ENCODE results near the gene GSC2. TPM values are rescaled to one million over a fixed set of nuclear protein-coding genes. Genes with fewer than 3 reads are reported as not detected.

Gene GSC2
- total and polyA plus RNA-seq, 9 of the 15 experiments (the other 6 are each of a cell fraction or from before 2014, with no cell fraction given): not detected

DNA sequence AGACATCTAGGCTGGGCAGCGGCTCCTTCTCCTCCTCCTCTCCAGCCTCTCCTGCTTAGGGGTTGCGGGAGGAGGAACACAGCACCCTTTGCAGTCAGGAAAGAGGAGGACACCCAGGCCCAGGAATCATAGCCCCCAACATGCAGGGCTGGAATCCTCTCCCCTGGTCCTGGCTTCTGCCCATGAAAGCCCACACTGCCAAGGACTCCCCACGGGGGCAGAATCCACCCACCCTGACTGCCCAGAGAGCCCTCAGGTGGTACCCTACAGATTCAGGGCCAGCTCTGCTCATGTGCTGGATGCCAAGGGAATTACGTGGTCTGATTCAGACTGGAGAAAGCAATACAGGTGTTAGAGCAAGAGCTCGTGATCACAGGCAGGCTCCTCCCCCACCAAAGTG, 10.1 kb downstream of the GSC2 start:
- intact Hi-C loops (cut with micrococcal nuclease) (loop anchor here (10.0 kb wide), 1 partner anchor 65 kb away; no protein-coding TSS in a partner anchor), in situ Hi-C loops (cut with MboI) (no loop called here)
- Histone ChIP-seq H3K27me3 (ENCODE audit: control insufficient read depth in 2 of 2, insufficient read depth in 2 of 2, low read length in 2 of 2) (no peaks in the 10 kb centered on the region), H3K27ac (ENCODE audit: extremely low read depth, low read depth, low read length) (no peak overlapping the region), H3K79me2 (ENCODE audit: control insufficient read depth, insufficient read depth, low read length) (peaks cover 15% of the 10 kb centered on the region), H2AFZ (ENCODE audit: low read depth, low read length) (no peak overlapping the region), H3K4me1 (replicated peaks in 1 of 2; ENCODE audit: control insufficient read depth in 2 of 2, insufficient read depth in 2 of 2, low read length in 2 of 2) (peaks cover 4 to 26% of the 10 kb centered on the region in 2 experiments; a peak in 4 of 5 replicates), H4K20me1 (replicated peaks; ENCODE audit: control insufficient read depth, insufficient read depth, low read length) (no peaks in the 10 kb centered on the region), H3K9me3 (replicated peaks; ENCODE audit: control insufficient read depth, insufficient read depth, low read depth, low read length) (no peaks in the 10 kb centered on the region), H3K4me2 (ENCODE audit: insufficient read depth, low read length) (no peak overlapping the region), H3K36me3 (ENCODE audit: control insufficient read depth, insufficient read depth, low read length) (peaks cover 75% of the 10 kb centered on the region), H3K4me3 (no peak overlapping the region), H3K9ac (ENCODE audit: insufficient read depth in 1 of 2, low read depth in 2 of 2, low read length in 2 of 2) (peak overlapping the region in 1 of 2 experiments; percentile 12; a peak in 1 of 4 replicates), H3K9me1 (ENCODE audit: control insufficient read depth, insufficient read depth, low read length) (peaks cover 8% of the 10 kb centered on the region)
- ATAC-seq (no peak), DNase-seq (ENCODE audit: extremely low read depth in 1 of 4, low spot score in 3 of 4) (no peak), FAIRE-seq (no peak)
- CTCF ChIA-PET (ENCODE audit: low intra/inter-chr PET ratio): interaction anchor here (0.6 kb wide), 1 partner anchor 308 kb away, joined by 4 read pairs; no protein-coding TSS in a partner anchor
- 84% methylated on average over 4 of the region's 5 CpGs for WGBS (ENCODE audit: insufficient coverage, low coverage, missing lambda C conversion rate)
- POLR2A ChIA-PET: interaction anchor here (0.5 to 3.4 kb wide), 5 partner anchors 8 to 280 kb away, joined by 3 to 17 read pairs (median 5); partner anchors contain the start of gene DGCR2
- no TSS peak for BruUV-seq (replicated peaks)
- TF ChIP-seq NR2C2 (CRISPR knock-in tag; IDR thresholded peaks at IDR 0.05): peak; percentile 64
- TF ChIP-seq NR2C2 (tag; IDR thresholded peaks at IDR 0.05): no peak
- TF ChIP-seq, protein P1, sequence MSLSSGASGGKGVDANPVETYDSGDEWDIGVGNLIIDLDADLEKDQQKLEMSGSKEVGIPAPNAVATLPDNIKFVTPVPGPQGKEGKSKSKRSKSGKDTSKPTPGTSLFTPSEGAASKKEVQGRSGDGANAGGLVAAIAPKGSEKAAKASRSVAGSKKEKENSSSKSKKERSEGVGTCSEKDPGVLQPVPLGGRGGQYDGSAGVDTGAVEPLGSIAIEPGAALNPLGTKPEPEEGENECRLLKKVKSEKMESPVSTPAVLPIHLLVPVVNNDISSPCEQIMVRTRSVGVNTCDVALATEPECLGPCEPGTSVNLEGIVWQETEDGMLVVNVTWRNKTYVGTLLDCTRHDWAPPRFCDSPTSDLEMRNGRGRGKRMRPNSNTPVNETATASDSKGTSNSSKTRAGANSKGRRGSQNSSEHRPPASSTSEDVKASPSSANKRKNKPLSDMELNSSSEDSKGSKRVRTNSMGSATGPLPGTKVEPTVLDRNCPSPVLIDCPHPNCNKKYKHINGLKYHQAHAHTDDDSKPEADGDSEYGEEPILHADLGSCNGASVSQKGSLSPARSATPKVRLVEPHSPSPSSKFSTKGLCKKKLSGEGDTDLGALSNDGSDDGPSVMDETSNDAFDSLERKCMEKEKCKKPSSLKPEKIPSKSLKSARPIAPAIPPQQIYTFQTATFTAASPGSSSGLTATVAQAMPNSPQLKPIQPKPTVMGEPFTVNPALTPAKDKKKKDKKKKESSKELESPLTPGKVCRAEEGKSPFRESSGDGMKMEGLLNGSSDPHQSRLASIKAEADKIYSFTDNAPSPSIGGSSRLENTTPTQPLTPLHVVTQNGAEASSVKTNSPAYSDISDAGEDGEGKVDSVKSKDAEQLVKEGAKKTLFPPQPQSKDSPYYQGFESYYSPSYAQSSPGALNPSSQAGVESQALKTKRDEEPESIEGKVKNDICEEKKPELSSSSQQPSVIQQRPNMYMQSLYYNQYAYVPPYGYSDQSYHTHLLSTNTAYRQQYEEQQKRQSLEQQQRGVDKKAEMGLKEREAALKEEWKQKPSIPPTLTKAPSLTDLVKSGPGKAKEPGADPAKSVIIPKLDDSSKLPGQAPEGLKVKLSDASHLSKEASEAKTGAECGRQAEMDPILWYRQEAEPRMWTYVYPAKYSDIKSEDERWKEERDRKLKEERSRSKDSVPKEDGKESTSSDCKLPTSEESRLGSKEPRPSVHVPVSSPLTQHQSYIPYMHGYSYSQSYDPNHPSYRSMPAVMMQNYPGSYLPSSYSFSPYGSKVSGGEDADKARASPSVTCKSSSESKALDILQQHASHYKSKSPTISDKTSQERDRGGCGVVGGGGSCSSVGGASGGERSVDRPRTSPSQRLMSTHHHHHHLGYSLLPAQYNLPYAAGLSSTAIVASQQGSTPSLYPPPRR (CRISPR knock-in tag; IDR thresholded peaks at IDR 0.05; ENCODE audit: borderline replicate concordance): peak; percentile 54; the same call in 1 of the 2 replicates
- no peak for TF ChIP-seq NR2C1 (IDR thresholded peaks at IDR 0.05)
- TF ChIP-seq NR2C1 (tag; IDR thresholded peaks at IDR 0.05): no peak
- TF ChIP-seq GTF2E2 (tag; IDR thresholded peaks at IDR 0.05): no peak
- TF ChIP-seq HMG20B (CRISPR knock-in tag; IDR thresholded peaks at IDR 0.05): no peak
- no peak for TF ChIP-seq ZBTB1 (CRISPR knock-in tag; IDR thresholded peaks at IDR 0.05; ENCODE audit: borderline replicate concordance, low read depth)
- TF ChIP-seq, protein P2, sequence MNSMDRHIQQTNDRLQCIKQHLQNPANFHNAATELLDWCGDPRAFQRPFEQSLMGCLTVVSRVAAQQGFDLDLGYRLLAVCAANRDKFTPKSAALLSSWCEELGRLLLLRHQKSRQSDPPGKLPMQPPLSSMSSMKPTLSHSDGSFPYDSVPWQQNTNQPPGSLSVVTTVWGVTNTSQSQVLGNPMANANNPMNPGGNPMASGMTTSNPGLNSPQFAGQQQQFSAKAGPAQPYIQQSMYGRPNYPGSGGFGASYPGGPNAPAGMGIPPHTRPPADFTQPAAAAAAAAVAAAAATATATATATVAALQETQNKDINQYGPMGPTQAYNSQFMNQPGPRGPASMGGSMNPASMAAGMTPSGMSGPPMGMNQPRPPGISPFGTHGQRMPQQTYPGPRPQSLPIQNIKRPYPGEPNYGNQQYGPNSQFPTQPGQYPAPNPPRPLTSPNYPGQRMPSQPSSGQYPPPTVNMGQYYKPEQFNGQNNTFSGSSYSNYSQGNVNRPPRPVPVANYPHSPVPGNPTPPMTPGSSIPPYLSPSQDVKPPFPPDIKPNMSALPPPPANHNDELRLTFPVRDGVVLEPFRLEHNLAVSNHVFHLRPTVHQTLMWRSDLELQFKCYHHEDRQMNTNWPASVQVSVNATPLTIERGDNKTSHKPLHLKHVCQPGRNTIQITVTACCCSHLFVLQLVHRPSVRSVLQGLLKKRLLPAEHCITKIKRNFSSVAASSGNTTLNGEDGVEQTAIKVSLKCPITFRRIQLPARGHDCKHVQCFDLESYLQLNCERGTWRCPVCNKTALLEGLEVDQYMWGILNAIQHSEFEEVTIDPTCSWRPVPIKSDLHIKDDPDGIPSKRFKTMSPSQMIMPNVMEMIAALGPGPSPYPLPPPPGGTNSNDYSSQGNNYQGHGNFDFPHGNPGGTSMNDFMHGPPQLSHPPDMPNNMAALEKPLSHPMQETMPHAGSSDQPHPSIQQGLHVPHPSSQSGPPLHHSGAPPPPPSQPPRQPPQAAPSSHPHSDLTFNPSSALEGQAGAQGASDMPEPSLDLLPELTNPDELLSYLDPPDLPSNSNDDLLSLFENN (IDR thresholded peaks at IDR 0.05; ENCODE audit: low read depth in 2 of 2, low read length in 2 of 2): no peak
- no peak for TF ChIP-seq ZC3H8 (IDR thresholded peaks at IDR 0.05)
- TF ChIP-seq NFATC3 (IDR thresholded peaks at IDR 0.05): no peak
- TF ChIP-seq, protein P3, sequence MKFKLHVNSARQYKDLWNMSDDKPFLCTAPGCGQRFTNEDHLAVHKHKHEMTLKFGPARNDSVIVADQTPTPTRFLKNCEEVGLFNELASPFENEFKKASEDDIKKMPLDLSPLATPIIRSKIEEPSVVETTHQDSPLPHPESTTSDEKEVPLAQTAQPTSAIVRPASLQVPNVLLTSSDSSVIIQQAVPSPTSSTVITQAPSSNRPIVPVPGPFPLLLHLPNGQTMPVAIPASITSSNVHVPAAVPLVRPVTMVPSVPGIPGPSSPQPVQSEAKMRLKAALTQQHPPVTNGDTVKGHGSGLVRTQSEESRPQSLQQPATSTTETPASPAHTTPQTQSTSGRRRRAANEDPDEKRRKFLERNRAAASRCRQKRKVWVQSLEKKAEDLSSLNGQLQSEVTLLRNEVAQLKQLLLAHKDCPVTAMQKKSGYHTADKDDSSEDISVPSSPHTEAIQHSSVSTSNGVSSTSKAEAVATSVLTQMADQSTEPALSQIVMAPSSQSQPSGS (CRISPR knock-in tag; IDR thresholded peaks at IDR 0.05): no peak

Measured in K562 (cell line).